ENCODE measurements around the gene KRT32.

DNA sequence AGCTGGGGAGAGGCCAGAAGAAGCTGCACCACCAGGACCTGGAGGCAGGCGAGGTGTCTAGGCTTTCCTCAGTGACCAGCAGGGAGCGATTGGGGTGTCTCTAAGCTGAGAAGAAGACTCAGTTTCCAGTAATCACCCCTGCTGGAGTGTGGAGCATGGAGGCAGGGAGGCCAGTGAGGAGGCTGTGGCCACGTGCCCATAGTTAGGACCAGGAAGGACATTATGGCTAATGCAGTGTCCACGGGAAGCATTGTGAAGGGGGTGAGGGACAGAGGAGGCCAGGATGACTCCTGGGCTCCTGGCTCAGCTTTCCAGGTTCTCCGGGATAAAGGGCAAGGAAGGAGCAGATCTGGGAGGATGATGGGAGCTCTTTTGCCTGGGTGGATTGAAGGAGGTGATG lies 32.5 kb upstream of the KRT32 start:
- TF ChIP-seq, protein P1, sequence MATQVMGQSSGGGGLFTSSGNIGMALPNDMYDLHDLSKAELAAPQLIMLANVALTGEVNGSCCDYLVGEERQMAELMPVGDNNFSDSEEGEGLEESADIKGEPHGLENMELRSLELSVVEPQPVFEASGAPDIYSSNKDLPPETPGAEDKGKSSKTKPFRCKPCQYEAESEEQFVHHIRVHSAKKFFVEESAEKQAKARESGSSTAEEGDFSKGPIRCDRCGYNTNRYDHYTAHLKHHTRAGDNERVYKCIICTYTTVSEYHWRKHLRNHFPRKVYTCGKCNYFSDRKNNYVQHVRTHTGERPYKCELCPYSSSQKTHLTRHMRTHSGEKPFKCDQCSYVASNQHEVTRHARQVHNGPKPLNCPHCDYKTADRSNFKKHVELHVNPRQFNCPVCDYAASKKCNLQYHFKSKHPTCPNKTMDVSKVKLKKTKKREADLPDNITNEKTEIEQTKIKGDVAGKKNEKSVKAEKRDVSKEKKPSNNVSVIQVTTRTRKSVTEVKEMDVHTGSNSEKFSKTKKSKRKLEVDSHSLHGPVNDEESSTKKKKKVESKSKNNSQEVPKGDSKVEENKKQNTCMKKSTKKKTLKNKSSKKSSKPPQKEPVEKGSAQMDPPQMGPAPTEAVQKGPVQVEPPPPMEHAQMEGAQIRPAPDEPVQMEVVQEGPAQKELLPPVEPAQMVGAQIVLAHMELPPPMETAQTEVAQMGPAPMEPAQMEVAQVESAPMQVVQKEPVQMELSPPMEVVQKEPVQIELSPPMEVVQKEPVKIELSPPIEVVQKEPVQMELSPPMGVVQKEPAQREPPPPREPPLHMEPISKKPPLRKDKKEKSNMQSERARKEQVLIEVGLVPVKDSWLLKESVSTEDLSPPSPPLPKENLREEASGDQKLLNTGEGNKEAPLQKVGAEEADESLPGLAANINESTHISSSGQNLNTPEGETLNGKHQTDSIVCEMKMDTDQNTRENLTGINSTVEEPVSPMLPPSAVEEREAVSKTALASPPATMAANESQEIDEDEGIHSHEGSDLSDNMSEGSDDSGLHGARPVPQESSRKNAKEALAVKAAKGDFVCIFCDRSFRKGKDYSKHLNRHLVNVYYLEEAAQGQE (IDR thresholded peaks at IDR 0.05; ENCODE audit: insufficient replicate concordance, low read depth) = no peak
- TF ChIP-seq, protein P2, sequence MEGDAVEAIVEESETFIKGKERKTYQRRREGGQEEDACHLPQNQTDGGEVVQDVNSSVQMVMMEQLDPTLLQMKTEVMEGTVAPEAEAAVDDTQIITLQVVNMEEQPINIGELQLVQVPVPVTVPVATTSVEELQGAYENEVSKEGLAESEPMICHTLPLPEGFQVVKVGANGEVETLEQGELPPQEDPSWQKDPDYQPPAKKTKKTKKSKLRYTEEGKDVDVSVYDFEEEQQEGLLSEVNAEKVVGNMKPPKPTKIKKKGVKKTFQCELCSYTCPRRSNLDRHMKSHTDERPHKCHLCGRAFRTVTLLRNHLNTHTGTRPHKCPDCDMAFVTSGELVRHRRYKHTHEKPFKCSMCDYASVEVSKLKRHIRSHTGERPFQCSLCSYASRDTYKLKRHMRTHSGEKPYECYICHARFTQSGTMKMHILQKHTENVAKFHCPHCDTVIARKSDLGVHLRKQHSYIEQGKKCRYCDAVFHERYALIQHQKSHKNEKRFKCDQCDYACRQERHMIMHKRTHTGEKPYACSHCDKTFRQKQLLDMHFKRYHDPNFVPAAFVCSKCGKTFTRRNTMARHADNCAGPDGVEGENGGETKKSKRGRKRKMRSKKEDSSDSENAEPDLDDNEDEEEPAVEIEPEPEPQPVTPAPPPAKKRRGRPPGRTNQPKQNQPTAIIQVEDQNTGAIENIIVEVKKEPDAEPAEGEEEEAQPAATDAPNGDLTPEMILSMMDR (IDR thresholded peaks at IDR 0.05; ENCODE audit: insufficient read depth, low read length) = no peak
- TF ChIP-seq POLR2AphosphoS5 (IDR thresholded peaks at IDR 0.05; ENCODE audit: low read depth) (no peak), GABPA (IDR thresholded peaks at IDR 0.05; ENCODE audit: low read depth) (no peak), SPI1 (IDR thresholded peaks at IDR 0.05; ENCODE audit: borderline replicate concordance, low read depth) (no peak)
